HG02798 (cell line): ENCODE data around the gene MIR17HG.

Experiments
- ATAC-seq: cut with Tn5 transposase; IDR thresholded peaks from one replicate; pipeline ENCODE4 v1.9.1; 2021; ENCODE audit warnings: mild to moderate bottlenecking; ENCODE audit not compliant: unreplicated experiment, poor library complexity

Gene MIR17HG

DNA sequence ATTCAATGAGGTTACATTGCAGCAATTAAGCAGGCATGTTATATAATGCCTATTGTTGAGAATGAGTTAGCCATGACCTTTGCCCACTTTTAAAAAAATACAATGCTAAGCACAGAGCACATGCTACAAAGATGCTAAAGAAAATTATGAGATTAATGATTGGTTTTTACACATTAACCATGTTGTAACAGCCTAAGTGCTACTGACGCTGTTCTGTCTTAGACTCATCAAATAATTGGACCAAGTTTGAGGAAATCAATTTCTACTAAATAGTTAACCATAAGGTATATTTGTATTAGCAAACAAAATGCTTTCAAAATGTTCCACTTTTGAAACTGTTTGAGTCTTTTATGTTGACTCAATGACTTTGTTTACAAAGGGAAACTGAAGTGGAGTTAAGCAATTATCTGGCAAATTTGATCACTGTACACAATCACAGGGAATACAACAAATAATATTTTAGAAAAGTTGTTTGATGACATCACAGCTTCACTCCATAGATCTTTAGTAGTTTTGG is 14.3 kb downstream of the MIR17HG start:
- ATAC-seq = no peak

DNA sequence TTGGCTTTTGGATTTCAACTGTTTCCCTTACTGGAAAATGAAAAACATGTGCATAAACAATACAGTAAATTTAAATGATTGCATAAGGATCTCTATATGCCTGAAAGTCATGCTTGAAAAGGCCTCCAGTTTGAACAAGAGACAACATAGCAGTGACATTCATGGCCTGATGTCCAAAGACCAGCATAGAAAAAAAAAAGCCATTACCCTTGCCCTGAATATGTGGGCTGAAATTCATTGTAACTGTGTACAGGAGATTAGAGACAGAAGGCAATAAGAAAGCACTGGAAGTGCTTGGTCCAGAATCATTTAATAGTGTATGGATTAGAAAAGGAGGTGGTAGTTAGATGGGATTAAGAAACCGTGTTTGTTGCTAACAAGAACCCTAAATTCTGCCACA is 15.4 kb downstream of the MIR17HG start:
- no peak for ATAC-seq

DNA sequence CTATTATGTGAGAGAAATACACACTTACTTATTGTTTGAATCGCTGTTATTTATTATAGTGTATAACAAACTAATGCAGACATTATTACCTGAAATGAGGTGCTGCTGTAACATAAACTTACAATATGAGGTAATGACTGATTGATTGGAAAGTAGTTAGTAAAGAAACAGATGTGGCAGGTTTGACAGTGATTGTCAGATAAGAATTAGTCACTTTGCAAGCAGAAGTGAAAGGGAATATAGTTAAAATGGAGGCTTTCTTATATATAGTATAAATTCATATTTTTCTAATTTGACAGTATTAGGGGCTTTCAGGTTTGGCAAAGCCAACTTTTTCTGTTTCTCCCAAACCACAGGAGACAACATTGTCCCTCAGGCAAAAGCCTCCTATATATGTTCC is 20.6 kb downstream of the MIR17HG start:
- ATAC-seq = no peak

DNA sequence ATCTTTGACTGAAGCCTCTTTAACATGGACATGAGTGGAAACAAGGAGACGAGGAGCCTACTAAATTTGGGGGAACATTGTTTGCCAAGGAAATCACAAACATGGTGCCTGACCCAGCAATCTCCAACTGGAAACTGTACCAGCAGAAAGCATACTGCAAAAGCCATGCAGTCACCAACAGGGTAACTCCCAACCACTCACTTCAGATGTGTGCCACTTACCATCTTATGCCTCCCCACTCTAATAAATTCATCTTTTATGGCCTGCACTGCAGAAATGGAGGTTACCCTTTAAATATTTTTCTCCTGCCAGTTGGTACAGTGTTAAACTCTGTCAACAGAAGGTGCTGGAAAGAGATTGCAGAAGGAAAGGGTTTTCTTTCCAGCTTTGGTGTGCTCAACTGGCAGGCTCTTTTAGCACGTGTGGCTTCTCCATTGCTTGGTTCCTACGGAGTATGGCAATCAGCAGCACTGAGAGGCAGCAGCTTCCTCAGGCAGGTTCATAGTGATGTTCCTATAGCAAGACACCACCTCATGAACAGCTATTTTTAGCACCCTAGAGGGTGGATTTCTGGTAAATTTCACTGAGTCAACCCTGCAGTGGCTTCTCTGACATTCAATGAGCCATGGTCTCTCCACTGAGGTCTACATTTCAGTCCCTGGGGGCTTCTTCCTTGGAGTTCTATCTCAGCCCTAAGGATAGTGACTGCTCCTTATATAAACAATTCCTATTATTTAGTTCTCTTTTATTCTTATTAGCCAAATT is 21.4 kb downstream of the MIR17HG start:
- ATAC-seq = peak; percentile 28

DNA sequence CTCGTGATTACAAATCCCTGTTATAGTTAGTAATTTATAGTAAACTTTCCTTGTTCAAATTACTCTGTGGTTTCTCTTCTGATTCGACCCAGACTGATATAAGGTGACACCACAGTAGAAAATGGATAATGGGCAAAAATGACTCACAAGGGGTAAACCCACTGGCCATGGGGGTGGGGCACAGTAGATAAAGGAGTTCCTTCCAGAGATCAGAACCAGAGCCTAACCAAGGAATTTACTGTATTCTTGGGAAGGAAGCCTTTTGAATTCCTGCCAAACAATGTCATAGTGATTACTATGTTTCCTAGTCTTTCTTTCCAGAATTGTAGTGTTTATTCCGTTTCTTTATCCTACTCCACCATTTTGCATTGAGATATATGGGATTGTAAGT is 21.9 kb downstream of the MIR17HG start:
- peak; percentile 37 for ATAC-seq

DNA sequence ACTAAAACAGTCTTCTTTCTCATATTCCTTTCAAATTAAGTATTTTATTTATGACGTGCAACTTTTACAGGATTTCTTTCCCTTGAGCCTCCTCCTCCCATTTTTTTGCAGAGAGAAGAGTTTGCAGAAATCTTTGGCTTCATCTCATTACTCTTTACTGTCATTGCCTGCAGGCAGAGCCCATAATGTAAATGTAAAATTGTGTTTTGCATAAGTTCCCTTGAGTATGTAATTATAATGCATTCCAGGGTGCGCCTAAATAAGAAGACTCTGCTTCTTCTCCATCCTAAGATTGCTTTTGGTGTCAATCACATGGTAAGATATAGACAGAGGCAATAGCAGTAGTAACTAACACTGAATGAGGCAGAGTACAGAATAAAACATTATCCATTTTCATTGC is 23.0 kb downstream of the MIR17HG start:
- no peak for ATAC-seq

DNA sequence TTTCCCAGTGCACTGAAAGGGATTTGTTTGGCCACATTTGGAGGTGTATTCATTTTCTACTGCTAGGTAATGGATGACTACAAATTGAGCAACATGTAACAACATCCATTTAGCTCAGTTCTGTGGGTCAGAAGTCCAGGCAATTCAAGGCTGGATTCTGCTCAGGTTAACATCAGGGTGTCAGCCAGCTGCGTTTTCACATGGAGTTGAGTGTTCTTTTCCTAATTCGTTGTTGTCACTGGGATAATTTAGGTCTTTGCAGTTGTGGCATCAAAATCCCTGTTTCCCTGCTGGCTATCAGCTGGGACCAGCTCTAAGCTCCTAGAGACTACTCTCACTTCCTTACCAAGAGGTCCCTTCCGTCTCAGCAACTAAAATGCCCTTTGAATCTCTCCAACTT is 25.4 kb downstream of the MIR17HG start:
- no peak for ATAC-seq

DNA sequence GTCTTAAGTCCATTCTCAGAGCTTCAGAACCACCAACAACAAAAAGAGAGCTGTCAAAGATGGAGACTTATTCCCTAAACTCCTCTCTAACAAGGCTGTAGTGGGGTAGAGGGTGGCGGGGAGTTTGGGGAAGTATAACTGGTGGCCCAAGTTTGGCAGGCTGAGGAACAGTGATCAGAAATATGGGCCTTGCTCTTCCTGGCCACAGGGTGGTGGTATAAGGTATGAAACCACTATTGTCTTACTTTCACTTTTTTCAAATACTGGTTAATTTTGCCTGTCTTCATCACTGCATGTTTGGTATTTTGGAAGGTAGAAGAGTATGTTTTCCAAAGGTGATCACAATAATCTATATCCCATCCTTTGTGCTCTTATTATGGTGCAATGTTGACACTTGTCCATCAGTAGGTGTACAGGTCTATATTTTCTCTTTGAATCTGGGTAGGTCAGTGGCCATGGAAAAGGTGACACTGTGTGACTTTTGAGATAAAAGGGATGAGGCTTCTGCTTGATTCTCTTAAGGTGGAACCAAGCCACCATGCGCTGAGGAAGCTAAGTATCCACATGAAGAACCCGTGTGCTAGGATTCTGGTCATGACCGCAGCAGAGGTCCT is 27.7 kb downstream of the MIR17HG start:
- peak; percentile 93 for ATAC-seq

DNA sequence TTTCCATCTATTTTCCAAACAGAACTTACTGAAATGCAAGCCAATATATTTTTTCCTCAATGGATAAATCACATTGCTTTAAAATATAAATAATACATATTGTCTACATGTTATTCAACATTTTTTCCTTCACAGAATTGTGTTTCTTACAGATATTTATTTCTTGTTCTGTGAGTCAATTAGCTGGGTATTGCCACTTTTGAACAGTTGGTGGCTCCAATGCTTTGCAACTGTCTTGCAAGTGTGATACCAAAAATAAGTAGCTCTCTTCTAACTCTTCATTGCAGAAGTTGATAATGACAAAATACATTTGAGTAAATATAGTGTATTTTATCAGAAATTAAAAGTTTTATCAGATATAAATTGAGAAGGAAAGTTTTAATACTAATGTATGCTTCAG is 33.9 kb downstream of the MIR17HG start:
- ATAC-seq = no peak

DNA sequence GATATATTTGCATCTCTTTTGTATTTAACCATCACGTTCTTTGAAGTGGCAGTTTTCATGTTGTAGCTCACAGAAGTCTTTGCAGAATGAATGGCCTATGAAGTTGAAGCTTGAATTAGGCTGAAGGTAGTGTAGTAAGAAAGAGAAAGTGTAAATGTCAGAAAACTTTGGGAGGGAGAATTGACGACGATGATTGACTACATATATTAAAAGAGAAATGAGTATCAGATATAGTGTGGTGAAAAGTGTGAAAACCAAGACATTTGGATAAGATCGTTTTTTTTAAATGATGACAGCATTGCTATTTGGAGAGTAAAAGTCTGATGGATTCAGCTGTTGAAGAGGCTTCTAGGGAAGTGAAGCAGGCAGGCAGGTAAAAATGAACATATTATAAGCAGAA is 36.3 kb downstream of the MIR17HG start:
- no peak for ATAC-seq

DNA sequence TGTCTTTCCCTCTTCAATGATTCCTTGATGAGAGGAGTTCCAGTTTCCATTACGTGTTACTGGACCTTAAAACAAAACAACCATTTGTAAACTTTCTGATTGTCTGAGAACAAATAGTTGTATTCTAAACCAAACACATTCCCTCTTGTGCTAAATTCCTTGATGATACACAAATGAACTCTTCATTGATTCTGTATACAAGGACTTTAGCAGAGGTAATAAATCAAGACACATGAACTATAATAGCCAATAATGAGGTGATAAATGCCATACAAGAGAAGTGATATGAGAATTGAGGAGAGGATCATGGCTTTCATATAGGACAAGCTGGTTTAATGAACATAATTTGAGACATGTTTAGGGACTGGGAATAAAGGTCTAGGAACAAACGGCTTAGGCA is 37.4 kb downstream of the MIR17HG start:
- ATAC-seq = no peak

DNA sequence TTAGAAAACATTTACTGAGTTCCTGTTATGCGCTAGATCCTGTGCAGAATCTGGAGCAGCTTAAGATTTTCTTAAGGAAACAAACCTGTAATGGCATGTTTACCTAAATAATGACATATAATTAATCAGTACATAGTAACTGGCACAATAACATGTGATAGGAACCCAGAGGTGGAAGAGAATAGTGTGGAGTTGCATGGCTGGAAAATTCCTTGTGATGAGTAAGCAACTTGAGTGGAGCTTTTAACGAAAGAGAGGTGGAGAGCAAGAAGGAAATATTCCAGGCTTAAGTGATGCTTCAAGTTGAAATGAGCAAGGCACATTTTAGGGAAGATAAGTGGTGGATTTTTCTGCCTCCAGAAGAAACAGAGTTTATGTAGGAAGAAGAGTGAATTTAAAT is 41.7 kb downstream of the MIR17HG start:
- no peak for ATAC-seq

DNA sequence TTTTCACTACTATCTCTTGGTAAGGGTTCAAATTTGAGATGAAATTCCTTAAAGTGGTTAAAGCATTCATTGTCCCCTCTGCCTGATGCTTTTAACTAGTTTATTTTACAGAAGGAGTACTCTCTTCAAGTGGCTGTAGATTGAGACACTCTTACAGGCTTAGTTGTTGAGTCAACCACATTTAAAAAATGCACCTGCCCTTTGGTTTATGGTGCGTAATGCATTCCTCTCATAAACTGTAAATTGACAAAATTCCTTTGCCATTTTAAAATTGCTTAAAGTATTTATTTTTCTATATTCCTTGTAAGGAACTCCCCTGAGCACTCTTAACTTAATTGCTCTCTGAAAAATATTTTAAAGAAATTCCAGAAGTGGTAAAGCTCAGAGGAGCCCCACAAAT is 50.1 kb downstream of the MIR17HG start:
- no peak for ATAC-seq

DNA sequence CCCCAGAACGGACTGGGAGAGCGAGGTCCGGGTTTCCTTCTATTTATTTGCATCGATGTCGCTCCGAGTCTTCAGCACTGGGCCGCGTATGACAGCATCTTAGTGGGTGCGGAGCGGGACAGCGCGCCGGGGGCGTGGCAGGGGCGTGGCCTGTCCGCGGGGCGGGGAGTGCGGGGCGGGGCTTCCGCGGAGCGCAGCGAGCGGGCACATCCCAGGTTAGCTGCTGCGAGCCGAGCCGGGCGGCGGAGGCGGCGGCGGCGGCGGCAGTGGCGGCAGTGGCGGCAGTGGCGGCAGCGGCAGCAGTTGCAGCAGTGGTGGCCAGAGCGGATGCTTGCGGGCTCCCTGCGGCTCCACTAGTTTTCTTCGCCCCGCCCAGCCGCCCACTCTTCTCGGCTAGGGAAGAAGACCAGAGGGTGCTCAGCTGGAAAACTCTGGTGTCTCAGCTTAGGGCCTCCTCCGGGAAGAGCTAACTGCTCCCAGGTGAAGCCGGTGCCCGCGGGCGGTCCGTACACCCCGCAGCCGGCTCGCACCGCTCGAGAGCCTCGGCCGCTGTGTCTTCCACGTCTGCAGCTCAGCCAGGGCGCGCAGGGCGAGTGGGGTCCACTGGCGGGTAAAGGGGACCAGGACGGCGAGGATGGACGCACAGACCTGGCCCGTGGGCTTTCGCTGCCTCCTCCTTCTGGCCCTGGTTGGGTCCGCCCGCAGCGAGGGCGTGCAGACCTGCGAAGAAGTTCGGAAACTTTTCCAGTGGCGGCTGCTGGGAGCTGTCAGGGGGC is 51.1 kb downstream of the MIR17HG start, which contains the start of gene GPC5:
GPC5 (plus strand) TSS at position 209 of the 776 bp plus-strand sequence.
- ATAC-seq = peak; percentile 96

DNA sequence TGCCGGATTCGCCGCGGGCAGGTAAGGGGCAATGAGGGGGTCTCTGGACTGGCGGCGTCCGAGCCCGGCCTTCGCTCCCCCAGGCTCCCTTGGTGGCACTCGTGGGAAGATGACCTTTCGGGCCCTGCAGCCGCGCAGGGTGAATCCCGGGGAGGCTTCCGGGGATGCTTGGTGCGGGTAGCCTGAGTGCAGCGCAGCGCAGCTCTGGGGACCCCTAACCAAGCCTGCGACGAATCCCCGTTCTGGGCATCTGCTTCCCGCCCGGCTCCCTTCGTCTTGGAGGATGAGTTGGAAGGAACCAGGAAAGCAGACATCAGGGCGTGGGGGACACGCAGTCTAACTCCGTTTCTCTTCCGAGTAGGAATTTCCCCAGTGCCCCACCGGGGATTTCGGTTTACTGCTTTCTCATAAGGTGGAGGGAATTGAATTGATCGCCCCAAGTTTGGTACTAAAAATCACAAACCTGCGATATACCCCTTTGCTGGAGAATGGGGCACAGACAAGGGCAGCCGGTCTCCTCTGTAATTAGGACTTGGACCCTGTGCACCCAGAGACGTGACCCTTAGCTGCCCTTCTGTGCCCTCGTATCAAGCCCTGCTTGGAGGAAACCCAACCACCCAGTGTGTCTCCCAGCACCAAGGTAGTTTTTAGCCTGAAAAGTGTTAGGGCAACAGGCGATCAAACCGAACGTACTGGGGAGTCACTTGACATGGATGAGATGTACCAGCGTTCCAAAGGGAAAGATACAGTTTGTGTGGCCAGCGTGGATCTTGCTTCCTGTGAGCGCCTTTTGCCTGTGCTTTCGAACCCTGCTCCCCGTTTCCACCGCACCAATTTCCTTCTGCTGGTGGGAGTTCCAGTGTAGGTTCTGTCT is 51.9 kb downstream of the MIR17HG start:
- peak; percentile 16 for ATAC-seq

DNA sequence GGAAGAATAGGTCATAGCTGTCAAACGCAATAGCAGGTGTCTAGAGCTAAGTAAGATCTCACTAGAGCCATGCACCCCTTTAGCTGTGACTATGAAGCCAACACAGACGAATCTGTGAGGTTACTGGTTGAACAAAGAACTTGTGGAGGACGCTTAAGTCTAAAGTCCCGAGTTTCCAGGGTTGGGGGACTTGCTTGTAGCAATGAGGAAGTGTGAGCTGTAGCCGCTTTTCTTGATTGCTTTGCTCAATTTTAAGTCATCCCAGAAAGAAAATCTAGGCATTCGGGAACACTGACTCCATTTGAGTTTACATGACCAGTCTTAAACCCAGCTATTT is 52.5 kb downstream of the MIR17HG start:
- ATAC-seq = no peak

DNA sequence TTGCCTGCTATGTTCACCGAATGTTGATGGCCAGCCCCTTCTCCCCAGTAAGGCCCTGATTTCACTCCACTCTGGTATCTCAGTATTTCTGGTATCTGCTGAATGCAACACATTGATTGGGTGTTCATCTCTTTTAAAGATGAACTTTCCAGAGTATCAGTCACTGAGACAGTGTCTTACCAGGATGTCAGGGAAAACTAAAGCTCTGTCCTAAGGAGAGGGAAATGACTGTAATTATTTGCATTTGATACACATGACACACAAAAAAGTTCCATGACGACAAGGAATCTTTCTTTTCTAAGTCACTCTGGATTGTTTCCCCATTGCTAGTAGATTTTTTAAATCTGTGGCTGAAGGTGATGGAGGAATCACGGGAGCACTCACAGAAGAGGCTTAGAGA is 53.2 kb downstream of the MIR17HG start:
- no peak for ATAC-seq

DNA sequence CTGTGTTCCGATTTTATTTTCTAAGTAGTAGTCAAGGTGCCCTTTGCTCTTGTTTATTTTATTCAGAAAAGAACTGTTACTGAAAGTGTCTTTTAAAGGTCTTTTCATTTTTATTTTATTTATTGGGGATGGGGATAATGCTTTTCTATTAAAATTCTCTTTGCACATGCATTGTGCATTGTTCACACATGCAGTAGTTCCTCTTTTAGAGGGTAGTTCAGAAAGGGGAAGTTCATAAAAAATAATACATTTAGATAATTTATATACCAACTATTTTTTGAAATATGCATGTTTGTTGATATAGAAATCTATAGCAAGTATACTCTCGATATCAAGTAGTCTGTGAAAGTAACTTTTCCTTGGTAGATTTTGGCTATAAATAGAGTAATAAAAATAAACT is 54.4 kb downstream of the MIR17HG start:
- ATAC-seq = no peak
